Upper lobe of left lung (tissue), 4 donors: ENCODE measurements around the gene YARS2.

Source experiments
- CTCF ChIP-seq, 6 experiments: fragments of 450-650 bp in 4 of 6; fragments of 200-600 bp in 2 of 6; sonication (generic) in 2 of 6; IDR thresholded peaks; one replicate each; pipeline ENCODE4 v1.5.1; 2016 to 2019; ENCODE audit warnings: antibody characterized with exemption in 6 of 6
- POLR2A ChIP-seq, 4 donors: fragments of 450-650 bp; IDR thresholded peaks; one replicate each; pipeline ENCODE4 v1.5.1; 2016 to 2017; ENCODE audit warnings: antibody characterized with exemption in 4 of 4, mild to moderate bottlenecking in 2 of 4

DNA sequence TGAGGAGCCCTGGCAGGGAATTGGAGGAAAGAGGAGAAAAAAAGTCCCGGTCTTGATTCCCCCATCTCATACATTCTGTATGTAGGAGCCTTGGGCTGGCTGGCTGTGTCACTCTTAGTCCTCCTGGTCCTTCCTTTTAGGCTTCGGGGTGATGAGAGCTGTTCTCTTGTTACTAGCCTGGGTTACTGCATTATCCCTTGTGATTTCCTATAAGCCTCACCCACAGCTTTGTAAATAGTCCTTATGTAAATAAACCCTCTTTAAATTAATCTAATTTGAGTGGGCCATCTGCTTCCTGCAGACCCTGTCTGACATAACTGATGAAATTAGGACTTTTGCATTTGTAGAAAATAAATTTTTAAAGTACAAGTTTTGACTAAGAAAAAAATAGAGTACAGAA is 57.4 kb downstream of the YARS2 start:
- no peak for TF ChIP-seq CTCF (IDR thresholded peaks at IDR 0.05)
- no peak for TF ChIP-seq POLR2A (IDR thresholded peaks at IDR 0.05)
